ENCODE results near the gene FAM78B. TPM values are rescaled to one million over a fixed set of nuclear protein-coding genes. Genes with fewer than 3 reads are reported as not detected.
A peak's percentile ranks its signal among the peaks of the same experiment; 100 is the strongest.

The FAM78B gene
- total and polyA plus RNA-seq, 10 of the 15 experiments (the other 5 are each of a cell fraction or from before 2014, with no cell fraction given) = 0.10 to 4.9 (median 1.6) TPM

DNA sequence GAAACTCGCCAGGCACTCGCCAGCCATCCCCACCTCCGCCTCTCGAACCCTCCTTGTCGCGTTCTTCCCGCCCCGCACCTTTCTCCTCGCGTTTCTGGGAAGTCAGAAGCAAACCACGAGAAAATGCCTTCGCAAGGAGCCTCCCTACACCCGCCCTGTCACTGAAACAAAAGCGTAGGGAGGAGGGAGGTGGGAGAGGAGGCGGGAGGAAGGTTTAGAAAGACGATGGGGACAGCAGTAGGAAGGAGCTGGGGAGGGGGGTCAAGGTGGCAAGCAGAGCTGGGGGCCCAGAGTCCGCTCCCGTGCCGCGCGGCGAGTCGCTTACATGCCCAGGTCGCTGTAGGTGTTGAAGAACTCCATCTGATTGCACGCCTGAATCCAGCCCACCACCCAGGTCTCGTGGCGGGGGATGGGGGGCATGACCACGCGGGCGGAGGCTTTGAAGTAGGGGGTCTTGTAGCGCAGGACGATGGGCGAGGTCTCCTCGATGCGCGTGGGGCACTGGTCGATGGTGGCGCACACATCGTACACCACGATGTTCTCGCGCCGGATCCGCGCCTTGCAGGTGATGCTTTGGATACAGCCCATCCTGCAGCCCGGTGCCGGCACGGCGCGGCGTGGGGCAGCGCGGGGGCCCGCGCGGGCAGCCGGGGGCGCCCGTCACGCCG is 1.0 kb downstream of the FAM78B start:
- CTCF ChIA-PET = interaction anchor here (0.6 to 2.5 kb wide), 3 partner anchors 17 to 281 kb away, joined by 3 to 5 read pairs (median 3); no protein-coding TSS in a partner anchor
- no peak for FAIRE-seq
- Histone ChIP-seq H3K27me3 (replicated peaks in 1 of 2; ENCODE audit: control insufficient read depth in 2 of 2, insufficient read depth in 2 of 2, low read length in 1 of 2) (no peaks in the 10 kb centered on the region; a peak in 1 of 4 replicates), H3K4me2 (ENCODE audit: control insufficient read depth, insufficient read depth) (peak overlapping the region; percentile 70), H3K4me1 (ENCODE audit: control insufficient read depth, insufficient read depth, low read length) (peaks cover 28% of the 10 kb centered on the region), H2AFZ (ENCODE audit: control insufficient read depth, low read depth, low read length) (no peak overlapping the region), H4K20me1 (ENCODE audit: control insufficient read depth, insufficient read depth) (no peaks in the 10 kb centered on the region), H3K27ac (ENCODE audit: control insufficient read depth, insufficient read depth) (no peak overlapping the region), H3K9me3 (replicated peaks; ENCODE audit: control insufficient read depth, insufficient read depth, low read length) (no peaks in the 10 kb centered on the region; the same call in 2 of the 3 replicates), H3K4me3 (peak overlapping the region; percentile 66), H3K79me2 (ENCODE audit: control insufficient read depth, insufficient read depth, low read length) (no peaks in the 10 kb centered on the region), H3K9ac (ENCODE audit: control insufficient read depth, insufficient read depth, low read length) (peak overlapping the region; percentile 8; the same call in 1 of the 2 replicates), H3K36me3 (ENCODE audit: control insufficient read depth in 2 of 2, insufficient read depth in 2 of 2, low read length in 1 of 2) (no peaks in the 10 kb centered on the region)
- BruUV-seq (replicated peaks) = no TSS peak
- SMC1A ChIA-PET (ENCODE audit: uncharacterized antibody, unreplicated experiment) = interaction anchor here (1.8 kb wide), 1 partner anchor 20 kb away, joined by 5 read pairs; no protein-coding TSS in a partner anchor
- TF ChIP-seq HDGF (IDR thresholded peaks at IDR 0.05) = no peak
- no peak for TF ChIP-seq ETV6 (conservative IDR thresholded peaks at IDR 0.05 in 1 of 2, IDR thresholded peaks at IDR 0.05 in 1 of 2; ENCODE audit: borderline replicate concordance in 1 of 2, low read depth in 1 of 2)
- no peak for TF ChIP-seq IRF4 (IDR thresholded peaks at IDR 0.05; ENCODE audit: low read depth, low read length)
- no peak for TF ChIP-seq BACH1 (IDR thresholded peaks at IDR 0.05; ENCODE audit: borderline replicate concordance)
- TF ChIP-seq MTA3 (IDR thresholded peaks at IDR 0.05; ENCODE audit: borderline replicate concordance, low read length) = no peak
- no peak for TF ChIP-seq YY1 (IDR thresholded peaks at IDR 0.05; ENCODE audit: low read depth, low read length)
- no peak for TF ChIP-seq CBFB (IDR thresholded peaks at IDR 0.05; ENCODE audit: low read depth)
- TF ChIP-seq PAX8 (IDR thresholded peaks at IDR 0.05) = no peak
- no peak for TF ChIP-seq PAX5 (IDR thresholded peaks at IDR 0.05; ENCODE audit: borderline replicate concordance, low read depth, low read length)
- no peak for TF ChIP-seq SRF (IDR thresholded peaks at IDR 0.05; ENCODE audit: low read depth in 2 of 2, low read length in 2 of 2)
- TF ChIP-seq, protein P1, sequence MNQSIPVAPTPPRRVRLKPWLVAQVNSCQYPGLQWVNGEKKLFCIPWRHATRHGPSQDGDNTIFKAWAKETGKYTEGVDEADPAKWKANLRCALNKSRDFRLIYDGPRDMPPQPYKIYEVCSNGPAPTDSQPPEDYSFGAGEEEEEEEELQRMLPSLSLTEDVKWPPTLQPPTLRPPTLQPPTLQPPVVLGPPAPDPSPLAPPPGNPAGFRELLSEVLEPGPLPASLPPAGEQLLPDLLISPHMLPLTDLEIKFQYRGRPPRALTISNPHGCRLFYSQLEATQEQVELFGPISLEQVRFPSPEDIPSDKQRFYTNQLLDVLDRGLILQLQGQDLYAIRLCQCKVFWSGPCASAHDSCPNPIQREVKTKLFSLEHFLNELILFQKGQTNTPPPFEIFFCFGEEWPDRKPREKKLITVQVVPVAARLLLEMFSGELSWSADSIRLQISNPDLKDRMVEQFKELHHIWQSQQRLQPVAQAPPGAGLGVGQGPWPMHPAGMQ (IDR thresholded peaks at IDR 0.05; ENCODE audit: borderline replicate concordance) = no peak
- TF ChIP-seq POLR2AphosphoS2 (IDR thresholded peaks at IDR 0.05; ENCODE audit: low read depth, low read length) = no peak
- no peak for TF ChIP-seq SUPT20H (IDR thresholded peaks at IDR 0.05; ENCODE audit: borderline replicate concordance, control insufficient read depth, low read depth, low read length)
- no peak for TF ChIP-seq NBN (IDR thresholded peaks at IDR 0.05)
- no peak for TF ChIP-seq CHD2 (IDR thresholded peaks at IDR 0.05; ENCODE audit: borderline replicate concordance, low read depth, low read length)
- POLR2A ChIA-PET = no interaction called here
- in situ Hi-C loops (cut with MboI) (no loop called here), intact Hi-C loops (cut with micrococcal nuclease; ENCODE audit: unreplicated experiment) (loop anchor here (2.0 to 10.0 kb wide), 5 partner anchors 78 to 571 kb away; no protein-coding TSS in a partner anchor)
- no peak for DNase-seq (ENCODE audit: low read depth, low spot score)
- WGBS (ENCODE audit: insufficient coverage, insufficient replicate concordance, low lambda C conversion rate, missing lambda C conversion rate) = 7% methylated on average over 37 of the region's 61 CpGs
- RAD21 ChIA-PET (ENCODE audit: unreplicated experiment) = interaction anchor here (1.0 to 1.4 kb wide), 3 partner anchors 76 to 211 kb away, joined by 3 to 8 read pairs (median 3); no protein-coding TSS in a partner anchor
- ATAC-seq = no peak

Measured in GM12878 (cell line).